HG02885 (cell line): ENCODE data around the gene NDUFA3.

Source experiments
- ATAC-seq: cut with Tn5 transposase; IDR thresholded peaks from one replicate; pipeline ENCODE4 v1.9.1; 2021; ENCODE audit warnings: mild to moderate bottlenecking; ENCODE audit not compliant: unreplicated experiment, poor library complexity

The NDUFA3 gene

GRCh38 chr19:54106716-54107115, 4.1 kb downstream of the NDUFA3 start:
- no peak for ATAC-seq

GRCh38 chr19:54107876-54108490, 5.3 kb downstream of the NDUFA3 start:
- ATAC-seq: no peak

GRCh38 chr19:54108496-54108895, 5.8 kb downstream of the NDUFA3 start:
- ATAC-seq: no peak

GRCh38 chr19:54109651-54110050, 7.0 kb downstream of the NDUFA3 start:
- ATAC-seq: no peak

- peak; percentile 33 for ATAC-seq
These were observed 11.9 kb downstream of the NDUFA3 start for GRCh38 chr19:54114340-54115108.

- ATAC-seq: peak; percentile 88
These were observed 12.7 kb downstream of the NDUFA3 start, which contains the start of the genes PRPF31 and TFPT for GRCh38 chr19:54115109-54116063. PRPF31 (plus strand) TSS chr19:54115754; CDS start chr19:54118279, 2,525 bp downstream. TFPT (minus strand) TSS chr19:54115657; CDS start chr19:54115269, 388 bp downstream.

GRCh38 chr19:54121259-54121658, 18.6 kb downstream of the NDUFA3 start:
- no peak for ATAC-seq

- no peak for ATAC-seq
These were observed 21.0 kb downstream of the NDUFA3 start for GRCh38 chr19:54123682-54124081.

- ATAC-seq: no peak
These were observed 21.7 kb downstream of the NDUFA3 start for GRCh38 chr19:54124393-54124792.

GRCh38 chr19:54125713-54126112, 23.1 kb downstream of the NDUFA3 start:
- no peak for ATAC-seq

GRCh38 chr19:54127688-54128440, 25.2 kb downstream of the NDUFA3 start:
- ATAC-seq: no peak

- no peak for ATAC-seq
These were observed 25.7 kb downstream of the NDUFA3 start for GRCh38 chr19:54128441-54128725.

- ATAC-seq: no peak
These were observed 26.4 kb downstream of the NDUFA3 start for GRCh38 chr19:54128796-54129616.

GRCh38 chr19:54129617-54129996, 27.0 kb downstream of the NDUFA3 start:
- no peak for ATAC-seq

GRCh38 chr19:54133312-54133956, 30.8 kb downstream of the NDUFA3 start:
- ATAC-seq: no peak

GRCh38 chr19:54133957-54134590, 31.4 kb downstream of the NDUFA3 start:
- ATAC-seq: no peak

- no peak for ATAC-seq
These were observed 33.6 kb downstream of the NDUFA3 start for GRCh38 chr19:54136086-54136863.
